Activated T-helper 9 cell treated with anti-CD3 and anti-CD28 coated beads, Interleukin-2, amount 50 U/mL, for 16 hours (primary cell): ENCODE data around the gene CREG2.
"Not testable (repeated sequence)": the region's sequence is repeated elsewhere in the genome, so short reads cannot be mapped to it uniquely, and the experiment has no call there.

Experiments used
- DNase-seq: peaks from one replicate; pipeline ENCODE4 v3.0.0-alpha.2; 2020; ENCODE audit warnings: low read depth

CREG2 gene

GRCh38 chr2:101342625-101343008 lies 44.7 kb downstream of the CREG2 start:
- no peak for DNase-seq

GRCh38 chr2:101341901-101342624 lies 45.2 kb downstream of the CREG2 start:
- peak; percentile 58 for DNase-seq

DNA sequence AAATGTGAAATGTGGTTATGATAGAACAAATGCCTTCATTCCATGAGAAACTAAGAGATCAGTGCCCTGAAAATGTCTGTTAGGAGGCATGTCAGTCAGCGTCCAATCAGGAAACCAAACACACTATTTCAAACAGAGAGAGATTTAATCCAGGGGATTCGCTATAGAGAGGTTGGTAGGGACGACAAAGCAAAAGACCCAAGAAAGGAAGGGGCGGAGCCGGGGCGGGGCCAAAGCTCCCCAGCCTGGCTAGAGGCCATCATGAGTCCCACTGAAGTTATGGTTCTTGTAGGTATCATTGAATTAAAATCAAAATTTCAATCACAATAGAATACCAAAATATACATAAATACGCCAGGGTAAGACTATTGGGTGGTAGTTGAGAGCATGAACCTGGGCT lies 45.9 kb downstream of the CREG2 start:
- no peak for DNase-seq

- DNase-seq, result no peak
Observed at GRCh38 chr2:101340141-101340551, 47.2 kb downstream of the CREG2 start.

DNA sequence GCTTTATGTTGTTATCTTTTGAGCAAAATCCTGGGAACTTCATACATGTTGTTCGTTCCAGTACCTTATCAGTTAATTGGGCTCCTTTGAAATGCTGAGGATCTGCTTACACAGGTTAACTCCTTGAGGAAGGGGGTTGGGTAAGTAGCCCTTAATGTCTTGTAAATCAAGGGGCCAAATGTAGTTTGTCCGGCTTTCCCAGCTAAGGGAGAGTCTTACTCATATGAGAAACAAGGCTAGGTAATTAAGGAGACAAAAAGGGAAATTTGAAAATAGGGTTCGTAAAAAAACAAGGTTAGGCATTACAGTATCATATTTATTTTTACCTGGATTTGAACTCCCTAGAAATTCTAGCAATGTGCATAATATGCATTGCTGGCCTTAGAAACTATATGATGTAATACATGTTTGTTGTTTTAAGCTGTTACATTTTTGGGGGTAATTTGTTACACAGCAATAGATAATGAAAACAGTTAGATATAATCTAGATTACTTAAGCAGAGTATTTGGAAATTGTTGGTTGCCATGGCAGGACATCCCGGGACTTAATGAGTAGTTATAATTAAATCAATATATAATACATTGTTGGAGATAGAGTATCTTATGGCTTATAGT lies 47.9 kb downstream of the CREG2 start:
- DNase-seq, result no peak

DNA sequence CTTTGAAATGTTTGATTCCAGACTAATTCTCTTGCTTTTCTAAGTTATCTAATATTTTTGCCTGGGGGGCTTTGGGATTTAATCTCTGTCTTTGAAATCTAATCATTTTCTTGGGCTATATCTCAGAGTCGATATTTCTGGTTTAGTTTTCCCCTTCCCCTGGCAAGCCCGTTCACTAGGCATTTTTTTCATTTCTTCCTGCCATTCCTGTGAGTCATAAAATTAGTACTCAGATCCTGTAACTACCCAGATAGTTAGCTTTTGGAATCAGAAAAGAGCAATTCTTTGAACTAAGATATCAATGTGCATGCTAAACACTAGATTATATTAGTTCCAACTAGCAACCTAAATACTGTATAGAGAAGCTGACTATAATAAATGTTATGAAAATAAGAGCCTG lies 49.4 kb downstream of the CREG2 start:
- no peak for DNase-seq

GRCh38 chr2:101332885-101333766 lies 54.2 kb downstream of the CREG2 start:
- DNase-seq, result no peak

DNA sequence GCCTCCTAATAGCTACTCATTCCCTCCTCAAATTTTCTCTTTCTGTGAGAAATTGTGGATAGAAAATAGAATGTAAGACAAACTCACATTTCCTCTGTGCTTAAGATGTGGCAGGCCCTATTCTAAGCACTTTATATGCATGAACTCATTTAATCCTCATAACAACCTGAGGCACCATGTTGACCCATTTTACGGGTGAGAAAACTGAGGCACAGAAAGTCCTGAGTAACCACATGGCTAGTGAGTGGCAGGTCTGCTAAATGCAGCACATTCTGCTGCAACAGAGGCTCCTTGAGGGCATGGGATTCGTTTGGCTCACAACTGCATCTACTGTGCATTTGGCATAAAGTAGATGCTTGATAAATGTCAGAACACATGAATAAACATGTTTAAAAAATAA lies 56.1 kb downstream of the CREG2 start:
- DNase-seq, result no peak

DNA sequence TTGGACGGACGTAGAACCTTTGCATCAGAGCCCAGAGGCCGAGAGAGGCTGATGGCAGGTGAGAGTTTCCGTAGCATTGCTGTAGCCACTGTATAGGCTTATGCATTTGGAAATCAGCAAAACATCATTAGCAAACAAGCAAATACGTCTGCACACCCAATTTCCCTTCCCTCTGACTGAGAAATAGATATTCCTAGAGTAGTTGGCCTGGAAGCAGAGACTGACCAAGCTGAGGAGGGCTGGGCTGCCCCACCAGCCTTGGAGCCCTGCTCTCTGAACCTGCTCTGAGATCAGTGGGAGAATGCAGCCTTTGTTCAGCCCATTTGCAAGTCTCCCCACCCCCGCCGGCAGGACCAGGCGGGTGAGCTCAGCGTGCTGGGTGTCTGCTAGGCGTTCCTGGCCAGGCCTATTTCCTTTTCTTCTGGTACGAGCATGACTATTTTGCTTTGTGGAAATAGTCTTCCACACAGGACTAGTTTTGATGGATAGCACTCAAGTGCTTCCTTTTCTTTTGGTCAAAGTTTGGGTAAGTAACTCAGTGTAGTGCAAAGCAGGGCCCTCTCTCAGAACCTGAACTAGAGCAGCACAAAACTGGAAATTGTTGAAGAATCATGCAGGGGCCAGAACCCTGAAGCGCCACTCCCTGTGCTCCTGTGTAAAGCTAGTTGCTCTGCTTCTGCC lies 56.9 kb downstream of the CREG2 start:
- no peak for DNase-seq

DNA sequence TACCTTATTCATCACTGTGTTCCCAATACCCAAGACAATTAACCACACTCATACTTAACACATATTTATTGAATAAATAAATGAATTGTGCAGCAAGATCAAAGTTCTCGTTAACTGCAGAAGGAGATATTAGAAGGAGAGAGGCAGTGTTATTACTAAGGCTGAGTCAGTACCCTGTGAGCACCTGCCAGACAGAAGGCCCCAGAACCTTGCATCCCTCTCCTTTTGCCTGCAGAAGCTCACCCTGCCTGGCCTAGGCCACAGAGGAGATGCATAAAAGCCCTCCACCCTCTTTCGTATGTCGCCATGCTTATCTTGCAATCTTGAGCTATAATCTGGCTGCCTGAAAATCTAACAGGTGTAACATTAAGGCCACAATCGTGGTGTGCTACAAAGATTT lies 58.3 kb downstream of the CREG2 start:
- no peak for DNase-seq

GRCh38 chr2:101328474-101329007 lies 58.8 kb downstream of the CREG2 start:
- no peak for DNase-seq

DNA sequence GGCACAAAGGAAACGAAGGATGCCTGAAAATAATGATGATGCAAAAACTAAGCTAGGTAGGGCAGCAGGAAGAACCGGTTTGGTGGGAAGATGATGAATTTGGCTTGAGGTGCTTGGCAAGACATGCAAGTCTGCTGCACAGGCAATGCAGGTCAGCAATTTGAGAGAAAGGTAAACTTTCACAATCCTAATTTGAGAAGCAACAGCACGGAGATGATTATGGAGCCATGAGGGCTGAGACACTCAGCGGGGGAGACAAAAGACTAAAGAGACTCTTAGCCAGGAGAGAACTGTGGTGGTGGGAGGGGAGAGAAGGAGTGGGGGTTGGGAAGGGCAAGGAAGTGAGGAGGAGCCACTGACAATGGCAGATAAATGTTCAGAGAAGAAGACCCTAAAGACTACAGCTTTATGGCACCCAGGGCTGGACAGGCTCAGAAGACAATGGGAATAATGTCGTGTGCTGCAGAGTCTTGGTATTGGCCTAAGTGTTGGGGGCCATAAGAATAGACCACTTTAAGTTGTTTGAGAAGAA lies 59.4 kb downstream of the CREG2 start:
- no peak for DNase-seq

DNA sequence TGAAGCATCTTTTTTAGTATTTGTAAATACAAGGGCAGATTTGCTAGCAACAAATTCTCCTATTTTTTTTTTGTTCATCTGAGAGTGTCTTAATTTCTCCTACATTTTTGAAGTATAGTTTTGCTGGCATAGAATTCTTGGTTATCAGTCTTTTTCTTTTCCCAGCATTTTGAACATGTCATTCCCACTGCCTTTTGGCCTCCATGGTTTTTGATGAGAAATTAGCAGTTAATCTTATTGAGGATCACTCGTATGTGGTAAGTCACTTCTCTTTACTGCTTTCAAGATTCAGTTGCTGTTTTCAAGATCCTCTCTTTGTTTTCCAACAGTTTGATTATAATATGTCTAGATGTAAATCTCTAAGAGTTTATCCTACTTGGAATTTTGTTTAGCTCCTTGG lies 61.9 kb downstream of the CREG2 start:
- no peak for DNase-seq

- not testable (repeated sequence) for DNase-seq
Observed at GRCh38 chr2:101316568-101316967, 70.7 kb downstream of the CREG2 start.

- no peak for DNase-seq
Observed at GRCh38 chr2:101311696-101312017, 75.6 kb downstream of the CREG2 start.

GRCh38 chr2:101310834-101311695 lies 76.2 kb downstream of the CREG2 start:
- no peak for DNase-seq

DNA sequence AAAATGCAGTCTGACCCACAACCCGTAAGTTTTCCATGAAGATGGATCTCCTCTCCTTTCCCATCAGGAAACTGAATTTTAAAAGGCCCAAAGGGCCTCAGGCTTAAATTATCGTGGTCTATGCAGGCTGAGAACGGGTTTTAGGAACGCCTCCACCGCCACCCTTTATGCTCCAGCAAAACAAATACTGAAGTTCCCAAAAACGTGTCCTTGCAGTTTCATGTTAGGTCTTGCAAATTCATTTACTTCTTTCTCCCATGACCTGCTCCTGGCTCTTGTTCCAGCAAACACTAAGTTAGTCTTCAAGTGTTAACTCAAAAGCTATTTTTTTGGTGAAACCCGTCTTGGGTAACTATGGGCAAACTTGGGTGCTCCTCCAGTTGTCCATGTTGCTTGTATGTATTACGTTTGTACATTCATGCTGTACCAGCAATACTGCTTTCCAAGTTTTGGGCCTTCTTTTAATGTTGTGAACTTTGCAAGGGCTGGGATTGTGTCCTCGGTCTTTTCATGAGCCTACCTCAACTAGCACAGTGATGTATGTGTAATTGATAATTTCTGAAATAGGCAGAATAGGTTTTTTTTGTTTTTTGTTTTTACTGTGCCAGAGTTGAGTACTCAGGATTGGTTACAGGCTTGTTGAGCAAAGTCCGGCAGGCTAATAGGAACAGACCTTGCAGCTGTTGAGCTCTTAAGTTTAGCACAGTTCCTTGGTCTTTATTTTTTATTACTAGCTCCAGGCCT lies 77.0 kb downstream of the CREG2 start:
- DNase-seq, result no peak

GRCh38 chr2:101308432-101309210 lies 78.7 kb downstream of the CREG2 start, which contains the start of gene RNF149:
RNF149 (minus strand) TSS chr2:101308701; CDS start chr2:101308588, 113 bp downstream.
- DNase-seq, result peak; percentile 90

DNA sequence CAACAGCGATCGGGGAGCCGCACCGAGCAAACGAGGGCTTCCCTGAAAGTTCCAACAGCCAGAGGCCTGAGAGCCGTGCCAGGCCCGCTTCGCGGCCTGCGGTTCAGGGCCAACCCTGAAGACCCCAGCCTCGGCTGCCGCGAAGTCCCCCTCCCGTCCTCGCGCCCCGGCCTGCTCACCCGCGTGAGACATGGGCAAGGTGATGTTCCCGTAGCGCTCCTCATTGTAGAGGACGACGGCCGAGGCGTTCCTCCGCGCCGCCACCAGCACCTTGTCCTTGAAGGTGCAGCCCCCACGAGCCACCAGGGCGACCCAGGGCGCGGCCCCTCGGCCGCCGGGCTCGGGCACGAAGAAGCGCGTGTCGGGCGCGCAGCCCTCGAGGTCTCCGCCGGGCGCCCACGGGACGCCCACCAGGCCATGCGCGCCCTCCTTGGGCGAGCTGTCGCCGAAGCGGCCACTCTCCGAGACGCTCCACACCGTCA lies 79.3 kb downstream of the CREG2 start:
- peak; percentile 22 for DNase-seq
